NCI-H345 (cell line): ENCODE data around the gene LARP4B.

Experiments used
- DNase-seq: peaks from one replicate; lab custom pipeline; 2025; lab: John Stamatoyannopoulos, UW

The LARP4B gene

GRCh38 chr10:931326-932318, at the start of gene LARP4B:
LARP4B (minus strand) TSS chr10:931705; CDS start chr10:885721, 45,984 bp downstream.
- DNase-seq = peak; percentile 96

GRCh38 chr10:980468-981093, 49.1 kb upstream of the LARP4B start:
- no peak for DNase-seq

GRCh38 chr10:978826-979421, 47.4 kb upstream of the LARP4B start:
- no peak for DNase-seq

- no peak for DNase-seq
These were observed 44.8 kb upstream of the LARP4B start for GRCh38 chr10:976316-976715.

- no peak for DNase-seq
These were observed 43.2 kb upstream of the LARP4B start for GRCh38 chr10:974785-975074.

- DNase-seq = peak; percentile 25
These were observed 42.7 kb upstream of the LARP4B start for GRCh38 chr10:974038-974784.

- DNase-seq = no peak
These were observed 41.3 kb upstream of the LARP4B start for GRCh38 chr10:972763-973162.

- DNase-seq = no peak
These were observed 40.1 kb upstream of the LARP4B start for GRCh38 chr10:971613-972012.

GRCh38 chr10:971150-971542, 39.6 kb upstream of the LARP4B start:
- no peak for DNase-seq

- DNase-seq = peak; percentile 60
These were observed 39.0 kb upstream of the LARP4B start for GRCh38 chr10:970311-971149.

- no peak for DNase-seq
These were observed 38.1 kb upstream of the LARP4B start for GRCh38 chr10:969473-970150.

GRCh38 chr10:968546-969199, 37.2 kb upstream of the LARP4B start:
- DNase-seq = no peak

- no peak for DNase-seq
These were observed 35.1 kb upstream of the LARP4B start for GRCh38 chr10:966466-967235.

GRCh38 chr10:964988-965417, 33.5 kb upstream of the LARP4B start:
- DNase-seq = no peak

- DNase-seq = no peak
These were observed 32.9 kb upstream of the LARP4B start for GRCh38 chr10:964321-964987.

- DNase-seq = no peak
These were observed 32.1 kb upstream of the LARP4B start for GRCh38 chr10:963655-964054.

- DNase-seq = no peak
These were observed 31.7 kb upstream of the LARP4B start for GRCh38 chr10:963186-963585.

GRCh38 chr10:962342-962741, 30.8 kb upstream of the LARP4B start:
- no peak for DNase-seq

- no peak for DNase-seq
These were observed 27.4 kb upstream of the LARP4B start for GRCh38 chr10:958856-959255.
